Osteocyte (in vitro differentiated cells): Measurements from ENCODE around the gene PLA2G5. TPM values are rescaled to one million over a fixed set of nuclear protein-coding genes. Genes with fewer than 3 reads are reported as not detected.
"Not testable (repeated sequence)": the region's sequence is repeated elsewhere in the genome, so short reads cannot be mapped to it uniquely, and the experiment has no call there.

Source experiments
- DNase-seq: peaks from one replicate; pipeline ENCODE4 v3.0.0; 2021; ENCODE audit warnings: mixed read lengths; ENCODE audit not compliant: unreplicated experiment; ENCODE audit errors: extremely low spot score
- H3K27ac Mint-ChIP-seq: one replicate; pipeline ENCODE4 v1.8.0; 2021; ENCODE audit warnings: mild to moderate bottlenecking, mixed read lengths; ENCODE audit not compliant: unreplicated experiment
- H3K27me3 Mint-ChIP-seq: one replicate; pipeline ENCODE4 v1.8.0; 2021; ENCODE audit warnings: mixed read lengths; ENCODE audit not compliant: unreplicated experiment
- H3K36me3 Mint-ChIP-seq: one replicate; pipeline ENCODE4 v1.8.0; 2021; ENCODE audit warnings: mixed read lengths; ENCODE audit not compliant: unreplicated experiment
- H3K4me1 Mint-ChIP-seq: one replicate; pipeline ENCODE4 v1.8.0; 2021; ENCODE audit warnings: mixed read lengths; ENCODE audit not compliant: unreplicated experiment
- H3K4me3 Mint-ChIP-seq: one replicate; pipeline ENCODE4 v1.8.0; 2021; ENCODE audit warnings: mild to moderate bottlenecking, moderate library complexity, mixed read lengths; ENCODE audit not compliant: unreplicated experiment
- H3K9me3 Mint-ChIP-seq: one replicate; pipeline ENCODE4 v1.8.0; 2021; ENCODE audit warnings: mixed read lengths; ENCODE audit not compliant: unreplicated experiment
- CTCF ChIP-seq: fragments of 200-600 bp; sonication (generic); IDR thresholded peaks from 2 replicates; pipeline ENCODE4 v1.5.0; 2021; ENCODE audit warnings: antibody characterized with exemption, mild to moderate bottlenecking, moderate library complexity
- total RNA-seq: library from RNA; stranded (reverse); gene quantifications from 2 replicates; pipeline ENCODE4 v1.2.1, GENCODE V29; 2021

The PLA2G5 gene
- total RNA-seq, 1 donor from 2014 or later: not detected

GRCh38 chr1:20037877-20038276 lies 32.1 kb upstream of the PLA2G5 start:
- DNase-seq: no peak
- no peaks in the 10 kb centered on the region for H3K4me1 Mint-ChIP-seq
- TF ChIP-seq CTCF: no peak
- H3K9me3 Mint-ChIP-seq: peaks cover 20% of the 10 kb centered on the region
- peaks cover 5% of the 10 kb centered on the region for H3K27me3 Mint-ChIP-seq
- H3K27ac Mint-ChIP-seq: no peak overlapping the region
- H3K36me3 Mint-ChIP-seq: no peaks in the 10 kb centered on the region
- no peak overlapping the region for H3K4me3 Mint-ChIP-seq

- peaks cover 15% of the 10 kb centered on the region for H3K9me3 Mint-ChIP-seq
- H3K27ac Mint-ChIP-seq: no peak overlapping the region
- H3K4me1 Mint-ChIP-seq: no peaks in the 10 kb centered on the region
- no peaks in the 10 kb centered on the region for H3K27me3 Mint-ChIP-seq
- no peaks in the 10 kb centered on the region for H3K36me3 Mint-ChIP-seq
- DNase-seq: no peak
- H3K4me3 Mint-ChIP-seq: no peak overlapping the region
- no peak for TF ChIP-seq CTCF
These were observed 22.9 kb upstream of the PLA2G5 start for GRCh38 chr1:20047096-20047495.

GRCh38 chr1:20048563-20048962 lies 21.4 kb upstream of the PLA2G5 start:
- H3K27ac Mint-ChIP-seq: no peak overlapping the region
- peaks cover 21% of the 10 kb centered on the region for H3K9me3 Mint-ChIP-seq
- H3K36me3 Mint-ChIP-seq: no peaks in the 10 kb centered on the region
- no peaks in the 10 kb centered on the region for H3K27me3 Mint-ChIP-seq
- H3K4me1 Mint-ChIP-seq: no peaks in the 10 kb centered on the region
- H3K4me3 Mint-ChIP-seq: no peak overlapping the region
- DNase-seq: no peak
- TF ChIP-seq CTCF: no peak

GRCh38 chr1:20049056-20049798 lies 20.8 kb upstream of the PLA2G5 start:
- H3K27ac Mint-ChIP-seq, H3K4me1 Mint-ChIP-seq, H3K27me3 Mint-ChIP-seq, H3K4me3 Mint-ChIP-seq, H3K36me3 Mint-ChIP-seq, DNase-seq: not testable (repeated sequence)
- H3K9me3 Mint-ChIP-seq: peaks cover 21% of the 10 kb centered on the region

GRCh38 chr1:20051218-20051829 lies 18.7 kb upstream of the PLA2G5 start:
- H3K27me3 Mint-ChIP-seq: peaks cover 11% of the 10 kb centered on the region
- no peak for TF ChIP-seq CTCF
- H3K9me3 Mint-ChIP-seq: peaks cover 21% of the 10 kb centered on the region
- no peak overlapping the region for H3K27ac Mint-ChIP-seq
- no peak for DNase-seq
- H3K36me3 Mint-ChIP-seq: no peaks in the 10 kb centered on the region
- no peaks in the 10 kb centered on the region for H3K4me1 Mint-ChIP-seq
- H3K4me3 Mint-ChIP-seq: no peak overlapping the region
